OCI-LY7 (cell line): Measurements from ENCODE around the gene C2orf74. TPM values are rescaled to one million over a fixed set of nuclear protein-coding genes. Genes with fewer than 3 reads are reported as not detected.
A peak's percentile ranks its signal among the peaks of the same experiment; 100 is the strongest.

Experiments
- BruUV-seq: library from RNA; stranded (reverse); fragments of 400-500 nt; replicated peaks from 2 replicates; lab custom pipeline; 2021; lab: Mats Ljungman, UMichigan
- CTCF ChIA-PET: fragments of 300-600 bp; sonication (Branson Sonifier 250); formaldehyde crosslinking; loops from one replicate; lab custom pipeline; 2022; ENCODE audit warnings: antibody characterized with exemption; ENCODE audit not compliant: unreplicated experiment; lab: Charles Lee
- POLR2A ChIA-PET: fragments of 300-600 bp; sonication (Branson Sonifier 250); formaldehyde crosslinking; loops from one replicate; lab custom pipeline; 2022; ENCODE audit warnings: antibody characterized with exemption; lab: Charles Lee
- DNase-seq: peaks from one replicate; pipeline ENCODE4 v3.0.0-alpha.2; 2015; ENCODE audit warnings: low spot score
- H2AFZ ChIP-seq: fragments of 200-600 bp; sonication (generic), shearing (Covaris generic); 2 replicates; pipeline ENCODE4 v1.6.1; 2014; ENCODE audit warnings: mild to moderate bottlenecking, antibody characterized with exemption, low read length, moderate library complexity
- H3K27ac ChIP-seq: fragments of 200-600 bp; sonication (generic); 2 replicates; pipeline ENCODE4 v1.5.1; 2014; ENCODE audit warnings: mixed run types, low read depth, mild to moderate bottlenecking, moderate library complexity, low read length, inconsistent platforms; ENCODE audit not compliant: poor library complexity, severe bottlenecking
- H3K36me3 ChIP-seq: fragments of 200-600 bp; sonication (generic); 2 replicates; pipeline ENCODE4 v1.6.1; 2014; ENCODE audit warnings: mild to moderate bottlenecking, antibody characterized with exemption, low read length, moderate library complexity, mixed read lengths; ENCODE audit not compliant: insufficient read depth
- H3K4me1 ChIP-seq: fragments of 200-600 bp; sonication (generic); 2 replicates; pipeline ENCODE4 v1.5.1; 2014; ENCODE audit warnings: mild to moderate bottlenecking, low read length; ENCODE audit not compliant: insufficient read depth, poor library complexity, severe bottlenecking
- H3K4me2 ChIP-seq: fragments of 200-600 bp; sonication (generic); 2 replicates; pipeline ENCODE4 v1.6.1; 2014; ENCODE audit warnings: mild to moderate bottlenecking, low read length
- H3K4me3 ChIP-seq: fragments of 200-600 bp; sonication (generic); 2 replicates; pipeline ENCODE4 v1.5.1; 2014; ENCODE audit warnings: mild to moderate bottlenecking, low read depth, low read length; ENCODE audit not compliant: poor library complexity, severe bottlenecking
- H3K79me2 ChIP-seq: fragments of 200-600 bp; sonication (generic); 2 replicates; pipeline ENCODE4 v1.6.1; 2016; ENCODE audit warnings: low read depth, mild to moderate bottlenecking, low read length, moderate library complexity, mixed read lengths; ENCODE audit not compliant: insufficient read depth
- H3K9me2 ChIP-seq: fragments of 200-600 bp; sonication (generic); 2 replicates; pipeline ENCODE4 v1.6.1; 2016; ENCODE audit warnings: mild to moderate bottlenecking, low read length, mixed read lengths; ENCODE audit not compliant: insufficient read depth
- H3K9me3 ChIP-seq: fragments of 200-600 bp; sonication (generic); 2 replicates; pipeline ENCODE4 v1.6.1; 2014; ENCODE audit warnings: mild to moderate bottlenecking, mixed run types, low read length, mixed read lengths
- H4K20me1 ChIP-seq: fragments of 200-600 bp; sonication (generic); 2 replicates; pipeline ENCODE4 v1.6.1; 2014; ENCODE audit warnings: mild to moderate bottlenecking, antibody characterized with exemption, low read length, moderate library complexity, mixed read lengths; ENCODE audit not compliant: insufficient read depth
- EZH2phosphoT487 ChIP-seq: fragments of 200-600 bp; sonication (generic); IDR thresholded peaks from 2 replicates; pipeline ENCODE4 v1.6.1; 2018; ENCODE audit warnings: low read depth, borderline replicate concordance, mild to moderate bottlenecking, mixed run types, antibody characterized with exemption, low read length, moderate library complexity, mixed read lengths
- intact Hi-C: fragments of 100-400 bp; cut with micrococcal nuclease; formaldehyde crosslinking; loops from one replicate; pipeline ENCODE4 v1.10.0; 2022; ENCODE audit not compliant: unreplicated experiment
- total RNA-seq, 2 experiments: library from RNA; depleted of rRNA in 1 of 2; stranded (reverse); fragments of >200 nt in 1 of 2; shearing (Covaris generic) in 1 of 2; gene quantifications; 2 replicates each; pipeline ENCODE4 v1.2.3, GENCODE V29; 2014 to 2022
- TF ChIP-seq, protein P1 (sequence below): fragments of 200-600 bp; sonication (generic); conservative IDR thresholded peaks from 2 replicates; pipeline ENCODE4 v1.5.1; 2014; ENCODE audit warnings: mild to moderate bottlenecking, antibody characterized with exemption, low read length, moderate library complexity, mixed read lengths

Gene C2orf74
- total RNA-seq, 2 experiments from 2014 or later: 6.4 to 11.5 TPM

- Histone ChIP-seq H3K4me1 (peaks cover 32% of the 10 kb centered on the region), H3K79me2 (peaks cover 7% of the 10 kb centered on the region; the same call in 1 of the 2 replicates), H3K27ac (no peak overlapping the region), H3K9me2 (no peaks in the 10 kb centered on the region), H2AFZ (no peak overlapping the region), H3K9me3 (no peaks in the 10 kb centered on the region; the same call in 1 of the 2 replicates), H3K36me3 (peaks cover 44% of the 10 kb centered on the region), H4K20me1 (no peaks in the 10 kb centered on the region), H3K4me3 (peak overlapping the region; percentile 91), H3K4me2 (peak overlapping the region; percentile 81)
- POLR2A ChIA-PET: interaction anchor here (0.5 to 1.3 kb wide), 9 partner anchors 10 to 727 kb away, joined by 3 to 5 read pairs (median 3); partner anchors contain the start of gene COMMD1
- intact Hi-C loops: loop anchor here (5.0 kb wide), 1 partner anchor 358 kb away; the partner anchor contains the start of gene XPO1
- TSS peak; percentile 58 for BruUV-seq
- TF ChIP-seq, protein P1, sequence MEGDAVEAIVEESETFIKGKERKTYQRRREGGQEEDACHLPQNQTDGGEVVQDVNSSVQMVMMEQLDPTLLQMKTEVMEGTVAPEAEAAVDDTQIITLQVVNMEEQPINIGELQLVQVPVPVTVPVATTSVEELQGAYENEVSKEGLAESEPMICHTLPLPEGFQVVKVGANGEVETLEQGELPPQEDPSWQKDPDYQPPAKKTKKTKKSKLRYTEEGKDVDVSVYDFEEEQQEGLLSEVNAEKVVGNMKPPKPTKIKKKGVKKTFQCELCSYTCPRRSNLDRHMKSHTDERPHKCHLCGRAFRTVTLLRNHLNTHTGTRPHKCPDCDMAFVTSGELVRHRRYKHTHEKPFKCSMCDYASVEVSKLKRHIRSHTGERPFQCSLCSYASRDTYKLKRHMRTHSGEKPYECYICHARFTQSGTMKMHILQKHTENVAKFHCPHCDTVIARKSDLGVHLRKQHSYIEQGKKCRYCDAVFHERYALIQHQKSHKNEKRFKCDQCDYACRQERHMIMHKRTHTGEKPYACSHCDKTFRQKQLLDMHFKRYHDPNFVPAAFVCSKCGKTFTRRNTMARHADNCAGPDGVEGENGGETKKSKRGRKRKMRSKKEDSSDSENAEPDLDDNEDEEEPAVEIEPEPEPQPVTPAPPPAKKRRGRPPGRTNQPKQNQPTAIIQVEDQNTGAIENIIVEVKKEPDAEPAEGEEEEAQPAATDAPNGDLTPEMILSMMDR: no peak
- no peak for TF ChIP-seq EZH2phosphoT487
- CTCF ChIA-PET: no interaction called here
- DNase-seq: peak; percentile 22
Observed at GRCh38 chr2:61178603-61179545, 16.9 kb downstream of the C2orf74 start.

DNA sequence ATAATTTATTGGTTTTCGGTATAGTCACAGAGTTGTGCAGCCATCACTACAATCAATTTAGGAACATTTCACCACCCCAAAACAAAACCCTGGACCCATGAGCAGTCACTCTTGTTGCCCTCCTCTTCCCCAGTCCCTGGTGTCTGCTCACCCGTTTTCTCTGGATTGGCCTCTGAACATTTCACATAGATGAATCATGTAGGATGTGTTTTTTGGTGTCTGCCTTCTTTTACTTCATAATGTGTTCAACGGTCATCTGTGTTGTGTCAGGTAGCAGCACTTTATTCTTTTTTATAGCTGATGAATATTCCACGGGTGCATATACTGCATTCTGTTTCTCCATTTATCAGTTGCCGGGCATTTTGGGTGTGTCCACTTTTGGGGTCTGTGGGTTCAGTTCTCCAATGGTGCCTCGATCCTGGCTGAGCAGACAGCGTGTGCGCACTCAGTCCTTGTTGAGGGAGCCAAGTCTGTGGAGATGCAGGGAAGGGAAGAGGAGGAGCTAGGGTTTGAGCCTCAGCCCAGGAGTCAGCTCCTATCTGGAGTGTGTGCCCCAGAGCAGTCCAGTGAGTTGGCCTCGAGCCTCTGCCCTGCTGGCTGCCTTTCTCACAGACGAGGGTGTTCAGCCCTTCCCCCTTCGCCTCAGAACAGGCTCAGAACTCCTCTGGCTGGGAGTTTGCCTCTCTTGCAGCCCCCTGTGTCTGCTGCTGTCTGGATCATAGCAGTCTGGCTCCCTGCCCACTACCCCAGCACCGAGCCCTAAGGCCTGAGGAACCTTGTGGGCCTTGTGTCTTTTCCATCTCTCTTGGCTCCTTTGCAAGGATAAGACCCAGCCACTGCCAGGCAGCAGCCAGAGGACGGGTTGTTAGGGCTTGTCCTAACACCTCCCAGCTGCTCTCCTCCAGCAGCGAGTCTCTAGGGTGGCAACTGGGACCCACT lies 18.0 kb downstream of the C2orf74 start:
- intact Hi-C loops: loop anchor here (5.0 kb wide), 1 partner anchor 357 kb away; the partner anchor contains the start of gene XPO1
- H3K4me3 ChIP-seq: peak overlapping the region; percentile 91
- H3K4me1 ChIP-seq: peaks cover 32% of the 10 kb centered on the region
- DNase-seq: no peak
- no peaks in the 10 kb centered on the region for H4K20me1 ChIP-seq
- TF ChIP-seq EZH2phosphoT487: no peak
- TF ChIP-seq, protein P1: no peak
- H3K9me2 ChIP-seq: no peaks in the 10 kb centered on the region
- H2AFZ ChIP-seq: no peak overlapping the region
- H3K27ac ChIP-seq: no peak overlapping the region
- ChIA-PET POLR2A (interaction anchor here (0.9 kb wide), 1 partner anchor 159 kb away, joined by 3 read pairs; no protein-coding TSS in a partner anchor), CTCF (no interaction called here)
- BruUV-seq: no TSS peak
- no peaks in the 10 kb centered on the region; the same call in 1 of the 2 replicates for H3K9me3 ChIP-seq
- peak overlapping the region; percentile 81 for H3K4me2 ChIP-seq
- H3K36me3 ChIP-seq: peaks cover 55% of the 10 kb centered on the region
- H3K79me2 ChIP-seq: peaks cover 7% of the 10 kb centered on the region; the same call in 1 of the 2 replicates
